GM21360 (cell line): ENCODE measurements around the gene EPB41.
A peak's percentile ranks its signal among the peaks of the same experiment; 100 is the strongest.
"Not testable (repeated sequence)": the region's sequence is repeated elsewhere in the genome, so short reads cannot be mapped to it uniquely, and the experiment has no call there.

Source experiments
- ATAC-seq: cut with Tn5 transposase; IDR thresholded peaks from one replicate; pipeline ENCODE4 v1.9.1; 2021; ENCODE audit warnings: mild to moderate bottlenecking, moderate library complexity; ENCODE audit not compliant: unreplicated experiment

Gene EPB41

DNA sequence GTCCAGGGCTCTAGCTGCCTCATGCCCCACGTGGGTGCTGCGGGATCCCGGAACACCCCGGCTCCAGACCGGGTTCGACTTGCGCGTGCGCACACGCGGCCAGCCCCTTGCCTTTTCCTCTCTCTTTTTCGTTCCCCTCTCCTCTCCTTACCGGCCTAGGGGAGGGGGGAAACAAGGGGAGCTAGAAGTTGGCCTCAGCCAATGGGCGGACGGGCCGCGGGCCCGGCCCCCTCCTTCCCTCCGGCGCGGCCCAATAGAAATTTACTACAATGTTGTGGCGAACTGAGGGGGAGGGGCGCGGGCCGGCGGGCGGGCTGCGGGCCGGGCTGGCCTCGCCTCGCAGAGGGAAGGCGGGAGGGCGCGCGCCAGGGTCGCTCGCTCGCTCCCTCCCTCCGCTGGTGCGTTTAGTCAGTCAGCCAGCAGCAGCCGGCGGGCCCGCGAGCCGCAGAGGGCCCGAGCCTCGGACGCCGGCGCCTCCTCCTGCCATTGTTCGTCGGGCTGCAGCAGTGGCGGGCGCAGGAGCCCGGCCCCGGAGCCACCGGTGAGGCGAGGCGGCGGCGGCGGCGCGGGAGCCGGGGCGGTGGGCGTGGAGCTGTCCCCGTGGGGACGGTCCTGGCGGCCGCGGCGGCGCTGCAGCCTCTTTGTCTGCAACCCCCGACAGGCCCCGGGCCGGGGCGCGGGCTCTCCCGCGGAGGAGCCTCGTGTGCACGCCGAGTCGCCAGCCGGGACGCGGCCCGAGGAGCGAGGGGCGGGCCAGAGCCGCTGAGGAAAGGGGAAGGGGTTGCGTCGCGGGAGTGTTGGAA lies at the start of gene EPB41:
Gene EPB41, plus strand, starts transcription at position 342 of the 803 bp plus-strand sequence. CDS start 72,869 bp downstream, outside the sequence.
- ATAC-seq, result peak; percentile 82

DNA sequence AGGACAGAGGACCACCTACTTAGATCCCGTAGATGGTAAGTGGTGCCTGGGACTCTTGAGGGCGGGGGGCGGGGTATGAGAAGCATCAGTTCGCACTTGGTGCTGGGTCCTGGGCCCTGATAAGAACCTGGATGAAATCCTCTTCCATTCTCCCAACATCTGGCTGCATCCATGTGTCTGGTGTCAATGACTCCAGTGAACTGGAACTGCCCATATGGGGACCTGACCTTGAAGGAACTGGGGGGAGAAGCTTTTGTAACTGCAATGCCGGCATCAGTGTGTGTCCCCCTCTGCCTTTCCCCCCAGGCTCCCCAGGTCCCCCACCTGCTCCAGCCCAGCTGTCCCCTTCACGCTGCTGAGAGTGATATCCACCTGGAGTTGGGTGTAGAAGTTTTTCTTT lies 49.7 kb upstream of the EPB41 start:
- no peak for ATAC-seq

DNA sequence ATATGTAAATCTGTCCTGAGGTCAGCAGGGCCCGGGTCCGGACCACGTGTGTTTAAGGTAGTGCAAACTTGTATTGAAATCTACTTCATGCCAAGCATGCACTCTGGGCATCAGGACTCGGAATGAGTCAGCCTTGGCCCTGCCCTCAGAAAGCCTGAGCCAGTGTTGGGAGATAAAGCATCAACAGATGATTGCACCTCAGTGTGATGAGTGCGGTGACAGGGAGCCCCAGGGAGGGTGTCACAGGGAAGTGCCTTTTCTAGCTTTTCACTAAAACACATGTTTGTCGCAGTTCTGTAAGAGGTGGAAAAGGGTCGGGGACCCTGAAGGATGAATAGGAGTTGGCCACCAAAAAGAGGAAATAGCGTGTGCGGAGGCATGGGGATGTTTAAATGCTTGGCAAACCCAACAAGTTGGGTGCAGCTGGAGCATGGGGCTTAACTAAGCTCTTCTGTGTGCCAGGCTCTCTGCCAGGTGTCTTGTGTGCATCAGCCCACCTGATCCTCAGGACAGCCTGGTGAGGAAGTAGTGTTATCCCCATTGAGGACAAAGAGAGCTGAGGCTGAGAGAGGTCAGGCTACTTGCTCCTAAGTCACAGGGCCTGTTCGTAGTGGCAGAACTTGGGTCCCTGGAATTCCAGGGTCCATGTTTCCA lies 48.2 kb upstream of the EPB41 start:
- no peak for ATAC-seq

GRCh38 chr1:28867850-28868249 lies 46.5 kb upstream of the EPB41 start:
- ATAC-seq, result no peak

- no peak for ATAC-seq
Observed at GRCh38 chr1:28869952-28870351, 44.4 kb upstream of the EPB41 start.

GRCh38 chr1:28871631-28872401 lies 42.6 kb upstream of the EPB41 start:
- no peak for ATAC-seq

DNA sequence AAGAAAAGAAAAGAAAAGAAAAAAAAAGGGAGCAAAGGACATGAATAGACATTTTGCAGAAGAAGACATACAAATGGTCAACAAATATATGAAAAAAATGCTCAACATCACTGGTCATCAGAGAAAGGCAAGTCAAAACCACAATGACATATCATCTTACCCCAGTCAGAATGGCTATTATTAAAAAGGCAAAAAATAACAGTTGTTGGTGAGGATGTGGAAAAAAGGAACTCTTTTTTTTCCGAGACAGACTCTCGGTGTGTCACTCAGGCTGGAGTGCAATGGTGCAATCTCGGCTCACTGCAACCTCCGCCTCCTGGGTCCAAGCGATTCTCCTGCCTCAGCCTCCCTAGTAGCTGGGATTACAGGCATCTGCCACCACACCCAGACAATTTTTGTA lies 39.2 kb upstream of the EPB41 start:
- ATAC-seq, result not testable (repeated sequence)

DNA sequence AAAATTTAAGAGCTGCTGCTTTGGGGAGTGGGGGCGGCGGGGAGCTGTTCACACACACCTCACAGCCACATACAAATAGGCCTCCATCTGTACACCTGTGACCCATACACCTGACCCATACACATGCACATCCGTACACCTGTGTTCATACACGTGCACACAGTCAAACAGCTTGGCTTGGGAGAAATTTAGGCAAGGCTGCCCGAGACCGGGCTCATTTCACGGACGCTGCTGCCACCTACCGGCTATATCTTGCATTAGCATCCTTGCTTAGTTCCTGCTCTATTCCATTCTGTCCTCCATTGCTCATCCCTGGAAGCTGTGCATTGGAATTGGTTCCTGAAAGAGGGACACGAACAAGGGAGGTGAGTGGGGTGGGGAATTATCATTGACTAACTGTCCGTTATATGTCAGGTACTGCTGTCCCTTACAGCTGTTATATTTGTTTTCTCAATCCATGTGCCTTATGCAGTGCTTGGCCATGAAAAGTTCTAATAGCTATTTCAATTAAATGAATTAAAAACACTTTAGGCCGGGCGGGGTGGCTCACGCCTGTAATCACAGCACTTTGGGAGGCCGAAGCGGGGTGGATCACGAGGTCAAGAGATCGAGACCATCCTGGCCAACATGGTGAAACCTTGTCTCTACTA lies 37.1 kb upstream of the EPB41 start:
- no peak for ATAC-seq

DNA sequence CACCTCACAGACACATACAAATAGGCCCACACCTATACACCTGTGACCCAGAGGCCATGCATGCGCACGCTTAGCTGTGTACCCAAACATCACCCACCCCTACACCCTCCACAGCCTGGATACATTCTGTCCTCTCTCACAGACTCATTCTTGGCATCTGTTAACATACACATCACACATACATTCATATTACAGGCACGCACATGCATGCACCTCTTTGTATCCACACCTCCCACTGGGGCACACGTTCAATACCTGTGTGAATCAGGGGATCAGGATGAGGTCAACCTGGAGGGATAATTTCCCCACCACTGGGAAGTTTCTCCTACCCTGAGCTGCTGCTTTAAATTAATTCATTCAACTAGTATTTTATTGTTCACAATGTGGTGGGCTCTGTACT lies 35.6 kb upstream of the EPB41 start:
- ATAC-seq, result no peak

DNA sequence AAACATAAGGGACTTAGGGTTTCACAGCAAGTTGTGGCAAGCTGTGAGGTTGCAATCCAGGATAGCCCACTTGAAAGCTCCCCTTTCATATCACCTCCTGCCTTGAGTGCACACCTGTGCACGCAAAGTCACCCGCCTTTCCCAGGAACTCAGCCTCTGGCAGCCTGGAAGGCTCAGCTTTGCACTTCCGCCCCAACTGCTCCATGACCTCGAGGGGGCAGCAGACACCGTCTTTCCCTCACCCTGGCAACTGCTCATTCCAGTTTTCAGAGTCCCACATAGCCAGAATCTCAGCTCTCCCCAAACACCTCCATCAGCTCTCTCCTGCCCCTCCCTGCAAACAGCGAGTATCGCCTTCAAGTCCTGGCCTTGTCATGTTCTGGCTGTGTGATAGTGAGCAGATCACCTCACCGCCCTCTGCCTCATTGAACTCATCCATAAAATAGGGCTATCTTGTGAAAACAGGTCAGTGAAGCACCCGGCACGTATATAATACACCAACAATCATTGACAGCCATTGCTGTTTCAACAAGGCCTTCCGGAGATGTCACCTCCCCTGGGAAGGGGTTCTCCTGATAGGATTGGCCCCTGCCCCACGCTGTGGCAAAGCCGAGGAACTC lies 32.2 kb upstream of the EPB41 start:
- no peak for ATAC-seq

DNA sequence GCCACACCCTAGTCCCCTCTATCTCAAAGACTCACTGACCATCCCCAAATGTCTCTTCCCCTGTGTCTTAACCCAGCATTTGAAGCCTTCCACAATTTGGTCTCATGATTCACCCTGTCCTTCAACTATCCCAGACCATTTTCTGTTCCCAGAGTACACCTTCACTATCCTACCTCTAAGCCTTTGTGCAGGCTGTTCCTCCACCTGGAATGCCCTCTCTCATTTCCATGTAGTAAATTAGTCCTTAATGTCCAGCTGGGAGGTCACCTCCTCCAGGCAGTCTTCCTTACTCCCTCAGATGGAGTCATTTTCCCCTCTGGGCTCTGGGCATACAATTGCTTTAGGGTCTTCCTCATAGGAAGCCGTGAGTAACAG lies 31.1 kb upstream of the EPB41 start:
- no peak for ATAC-seq

GRCh38 chr1:28885472-28885877 lies 28.9 kb upstream of the EPB41 start:
- no peak for ATAC-seq

DNA sequence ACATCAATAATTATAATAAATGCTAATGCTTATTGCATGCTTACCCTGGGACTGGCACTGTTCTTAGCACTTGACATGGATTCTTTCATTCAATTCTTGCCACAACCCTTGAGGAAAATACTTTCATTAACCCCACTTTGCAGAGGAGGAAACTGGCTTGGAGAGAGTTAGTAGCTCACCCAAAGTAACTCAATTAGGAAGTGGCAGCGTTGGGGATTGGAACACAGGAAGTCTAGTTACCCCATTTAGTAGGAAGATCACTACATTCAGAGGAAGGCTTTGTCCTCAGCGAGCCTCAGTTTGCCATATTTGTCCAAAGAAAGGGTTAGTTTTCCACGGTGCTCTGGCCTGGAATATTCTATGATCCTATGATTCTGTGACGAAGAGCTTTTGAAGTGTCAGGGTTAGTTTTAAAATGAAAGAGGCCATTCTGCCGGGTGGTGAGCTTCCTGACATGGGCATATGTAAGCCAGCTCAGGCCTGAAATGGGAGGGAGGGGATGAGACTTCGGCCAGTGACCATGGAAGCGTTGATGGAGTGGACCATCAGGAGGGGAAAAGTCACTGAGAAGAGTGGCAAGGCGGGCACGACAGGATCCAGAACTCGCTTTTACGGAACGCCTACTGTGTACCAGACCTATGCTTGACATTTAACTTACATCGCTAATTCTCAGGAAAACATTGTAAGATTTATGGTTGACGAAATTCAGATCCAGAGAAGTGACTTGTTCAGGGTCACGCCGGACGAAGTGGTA lies 28.2 kb upstream of the EPB41 start:
- no peak for ATAC-seq

- no peak for ATAC-seq
Observed at GRCh38 chr1:28886731-28887418, 27.5 kb upstream of the EPB41 start.

- ATAC-seq, result no peak
Observed at GRCh38 chr1:28887419-28887834, 26.9 kb upstream of the EPB41 start.

DNA sequence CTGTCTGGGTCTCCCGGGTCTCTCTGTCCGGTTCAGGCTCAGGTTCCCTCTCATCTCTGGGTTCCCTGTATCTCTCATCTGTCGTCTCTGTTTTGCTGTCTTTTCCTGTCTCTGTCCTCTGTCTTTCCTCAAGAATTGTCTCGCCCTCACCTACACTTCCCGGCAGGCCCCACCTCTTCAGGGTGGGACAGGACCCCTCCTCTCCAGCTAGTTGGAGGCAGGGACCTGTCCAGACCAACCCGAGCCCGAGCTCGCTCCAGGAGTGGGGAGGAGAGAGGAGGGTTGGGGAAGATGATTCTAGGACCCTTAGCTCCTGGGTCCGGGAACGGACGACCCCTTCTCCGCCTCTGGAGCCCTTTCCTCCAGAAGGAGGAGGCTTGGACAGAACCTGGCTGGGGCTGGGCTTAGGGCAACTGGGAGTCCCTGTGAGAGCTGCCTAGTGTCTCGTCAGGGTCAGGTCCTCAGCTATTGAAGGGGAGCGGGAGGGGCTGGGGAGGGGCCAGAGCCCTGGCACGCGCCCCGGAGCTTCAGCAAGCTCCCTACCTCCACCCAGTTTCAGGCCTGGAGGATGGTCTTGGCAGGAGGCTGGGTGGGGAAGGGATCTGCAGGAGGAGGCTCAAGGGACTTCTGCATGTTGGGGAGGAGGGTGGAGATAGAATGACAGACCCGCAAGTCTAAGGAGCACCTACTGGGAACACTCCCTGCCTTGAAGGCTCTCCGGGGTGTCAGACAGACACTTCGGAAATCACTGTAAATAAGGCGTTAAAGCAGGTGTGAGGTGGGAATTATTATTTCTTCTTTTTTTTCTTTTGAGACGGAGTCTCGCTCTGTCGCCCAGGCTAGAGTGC lies 26.3 kb upstream of the EPB41 start:
- no peak for ATAC-seq

DNA sequence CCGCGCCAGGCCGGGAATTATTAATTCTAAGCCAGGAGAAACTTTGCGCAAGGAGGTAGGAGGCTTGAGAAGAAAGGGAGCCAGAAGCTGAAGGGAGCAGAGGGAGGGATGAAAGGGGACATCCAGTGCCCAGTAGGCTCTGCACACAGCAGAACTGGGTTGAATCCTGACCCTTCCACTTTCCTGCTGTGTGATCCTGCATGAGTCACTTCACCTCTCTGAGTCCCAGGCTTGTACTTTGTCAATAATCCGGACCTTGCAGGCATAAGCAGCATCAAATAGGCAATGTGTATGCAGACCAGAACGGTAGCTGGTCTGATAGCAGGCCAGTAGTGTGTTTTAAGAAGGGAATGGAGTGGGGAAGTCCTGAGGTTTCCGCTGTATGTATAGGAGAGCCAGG lies 25.5 kb upstream of the EPB41 start:
- no peak for ATAC-seq

DNA sequence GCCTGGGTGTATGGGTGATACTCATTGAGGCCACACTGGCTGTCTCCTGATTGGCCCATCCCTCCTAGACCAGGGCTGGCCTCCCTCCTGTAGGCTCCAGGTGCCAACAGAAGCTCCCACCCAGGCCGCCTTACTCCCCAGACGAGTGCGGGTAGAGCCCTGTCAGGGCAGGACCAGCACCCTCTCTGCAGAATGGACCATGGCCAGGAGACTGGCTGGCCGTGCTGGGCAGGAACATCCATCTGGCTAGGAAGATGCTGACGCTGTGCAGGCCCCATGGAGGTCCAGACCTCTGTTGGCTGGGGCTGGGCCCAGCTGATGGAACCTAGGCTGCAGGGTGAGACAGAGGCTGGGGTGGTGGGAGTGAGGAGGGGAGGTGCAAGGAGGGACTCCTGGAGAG lies 25.0 kb upstream of the EPB41 start:
- no peak for ATAC-seq

GRCh38 chr1:28890435-28890834 lies 23.9 kb upstream of the EPB41 start:
- ATAC-seq, result no peak
